ENCODE data around the gene FASN. TPM values are rescaled to one million over a fixed set of nuclear protein-coding genes. Genes with fewer than 3 reads are reported as not detected.

FASN gene
- total and polyA plus RNA-seq, 9 donors, result 1.3 to 168 (median 42.7) TPM

DNA sequence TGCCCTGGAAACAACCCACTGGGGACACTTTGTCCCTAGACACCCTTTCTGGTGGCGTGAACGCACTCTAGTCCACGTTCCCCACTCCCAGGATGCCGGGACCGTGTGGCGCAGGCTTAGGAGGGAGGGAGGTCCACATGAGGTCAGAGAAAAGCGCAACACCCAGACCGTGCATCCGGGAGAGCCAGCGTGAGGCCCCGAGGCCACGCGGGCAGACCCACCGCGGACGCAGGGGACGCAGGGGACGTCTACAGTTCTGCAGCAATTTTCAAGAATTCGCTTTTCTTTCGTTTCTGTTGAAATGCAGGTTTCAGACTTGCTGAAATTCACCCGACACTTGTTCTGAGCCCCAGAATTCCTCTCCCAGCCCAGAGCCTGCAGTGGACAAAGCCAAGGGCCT, 51.1 kb downstream of the FASN start:
- H3K4me1 ChIP-seq (ENCODE audit: insufficient read depth), result peaks cover 9% of the 10 kb centered on the region
- H3K27me3 ChIP-seq, result no peaks in the 10 kb centered on the region
- H3K27ac ChIP-seq, result no peak overlapping the region
- DNase-seq, result no peak
- TF ChIP-seq, protein P1, sequence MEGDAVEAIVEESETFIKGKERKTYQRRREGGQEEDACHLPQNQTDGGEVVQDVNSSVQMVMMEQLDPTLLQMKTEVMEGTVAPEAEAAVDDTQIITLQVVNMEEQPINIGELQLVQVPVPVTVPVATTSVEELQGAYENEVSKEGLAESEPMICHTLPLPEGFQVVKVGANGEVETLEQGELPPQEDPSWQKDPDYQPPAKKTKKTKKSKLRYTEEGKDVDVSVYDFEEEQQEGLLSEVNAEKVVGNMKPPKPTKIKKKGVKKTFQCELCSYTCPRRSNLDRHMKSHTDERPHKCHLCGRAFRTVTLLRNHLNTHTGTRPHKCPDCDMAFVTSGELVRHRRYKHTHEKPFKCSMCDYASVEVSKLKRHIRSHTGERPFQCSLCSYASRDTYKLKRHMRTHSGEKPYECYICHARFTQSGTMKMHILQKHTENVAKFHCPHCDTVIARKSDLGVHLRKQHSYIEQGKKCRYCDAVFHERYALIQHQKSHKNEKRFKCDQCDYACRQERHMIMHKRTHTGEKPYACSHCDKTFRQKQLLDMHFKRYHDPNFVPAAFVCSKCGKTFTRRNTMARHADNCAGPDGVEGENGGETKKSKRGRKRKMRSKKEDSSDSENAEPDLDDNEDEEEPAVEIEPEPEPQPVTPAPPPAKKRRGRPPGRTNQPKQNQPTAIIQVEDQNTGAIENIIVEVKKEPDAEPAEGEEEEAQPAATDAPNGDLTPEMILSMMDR (IDR thresholded peaks at IDR 0.05), result no peak
- H3K36me3 ChIP-seq, result no peaks in the 10 kb centered on the region
- H3K9me3 ChIP-seq, result no peaks in the 10 kb centered on the region
- intact Hi-C loops (cut with DNase I), result no loop called here
- no peak overlapping the region for H3K4me3 ChIP-seq
- 86 to 90% (median 89%) methylated on average over 21 of the region's 21 CpGs for WGBS, 3 donors

DNA sequence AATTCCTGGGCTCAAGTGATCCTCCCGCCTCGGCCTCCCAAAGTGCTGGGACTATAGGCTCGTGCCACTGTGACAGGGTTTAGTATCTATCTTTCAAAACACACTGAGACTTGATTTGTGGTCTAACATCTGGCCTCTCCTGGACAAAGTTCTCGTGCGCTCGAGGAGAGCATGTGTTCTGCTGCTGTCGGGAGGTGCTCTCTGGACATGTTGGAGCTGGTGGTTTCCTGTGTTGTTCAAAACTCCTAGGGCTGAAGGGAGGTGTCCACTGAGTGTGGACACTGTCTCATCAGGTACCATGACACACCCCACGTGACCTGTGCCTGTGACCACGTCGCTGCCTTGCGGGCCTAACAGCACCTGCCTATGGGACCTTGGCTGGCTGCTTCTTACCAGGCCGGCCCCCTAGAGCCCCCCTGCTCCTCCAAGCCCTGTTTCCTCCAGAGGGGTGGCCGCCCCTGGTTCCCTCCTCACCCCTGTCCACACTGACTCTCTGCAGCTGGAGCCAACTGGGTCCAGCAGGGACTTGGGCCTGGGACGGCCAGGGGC, 52.0 kb downstream of the FASN start:
- Histone ChIP-seq H3K27me3 (no peaks in the 10 kb centered on the region), H3K4me3 (no peak overlapping the region), H3K27ac (no peak overlapping the region), H3K4me1 (ENCODE audit: insufficient read depth) (peaks cover 9% of the 10 kb centered on the region), H3K36me3 (no peaks in the 10 kb centered on the region), H3K9me3 (no peaks in the 10 kb centered on the region)
- WGBS, 3 donors, result 52 to 63% (median 56%) methylated on average over 14 of the region's 14 CpGs
- intact Hi-C loops (cut with DNase I), result no loop called here
- no peak for DNase-seq
- TF ChIP-seq POLR2A (IDR thresholded peaks at IDR 0.05) (no peak), EP300 (IDR thresholded peaks at IDR 0.05) (no peak)
- TF ChIP-seq, protein P1 (IDR thresholded peaks at IDR 0.05), result no peak

DNA sequence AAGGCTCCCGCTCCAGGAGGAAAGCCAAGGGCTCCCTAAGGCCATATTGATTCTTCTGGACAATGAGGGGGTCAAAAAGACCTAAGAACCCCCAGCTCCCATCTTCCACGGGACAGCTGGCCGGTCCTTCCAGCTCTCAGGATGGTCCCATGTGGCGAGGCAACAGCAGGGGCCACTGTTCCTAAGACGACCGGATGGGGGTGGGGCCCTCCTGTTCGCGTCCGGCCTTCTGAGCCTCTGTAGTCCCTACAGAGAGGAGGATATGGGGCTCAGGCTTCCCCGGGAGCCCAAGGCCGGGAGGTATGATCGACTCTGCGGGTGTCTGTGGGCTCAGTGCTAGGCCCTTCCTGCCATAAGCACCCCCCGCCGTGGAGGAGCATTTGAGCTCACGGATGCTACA, 54.5 kb downstream of the FASN start:
- TF ChIP-seq EP300 (IDR thresholded peaks at IDR 0.05) (no peak), POLR2A (IDR thresholded peaks at IDR 0.05) (no peak)
- TF ChIP-seq, protein P1 (IDR thresholded peaks at IDR 0.05), result no peak
- no peak overlapping the region for H3K27ac ChIP-seq
- H3K36me3 ChIP-seq, result no peaks in the 10 kb centered on the region
- intact Hi-C loops (cut with DNase I), result no loop called here
- no peaks in the 10 kb centered on the region for H3K9me3 ChIP-seq
- 61 to 70% (median 67%) methylated on average over 12 to 16 of the region's 16 CpGs for WGBS, 3 donors
- H3K27me3 ChIP-seq, result no peaks in the 10 kb centered on the region
- no peak for DNase-seq
- H3K4me3 ChIP-seq, result no peak overlapping the region
- no peaks in the 10 kb centered on the region for H3K4me1 ChIP-seq (ENCODE audit: insufficient read depth)

DNA sequence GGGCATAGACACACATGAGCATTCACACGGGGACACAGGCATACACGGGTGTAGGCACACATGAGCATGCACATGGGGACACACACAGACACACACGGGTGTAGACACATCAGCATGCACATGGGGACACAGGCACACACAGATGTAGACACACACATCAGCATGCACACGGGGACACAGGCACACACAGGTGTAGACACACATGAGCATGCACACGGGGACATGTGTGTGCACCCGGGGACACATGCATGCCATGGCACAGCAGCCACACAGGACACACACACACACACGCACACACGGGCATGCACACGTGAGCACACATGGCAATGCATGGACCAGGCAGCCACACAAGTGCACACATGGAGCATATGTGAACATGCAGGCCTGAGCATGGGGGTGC, 55.4 kb downstream of the FASN start:
- no peaks in the 10 kb centered on the region for H3K36me3 ChIP-seq
- intact Hi-C loops (cut with DNase I), result no loop called here
- H3K27me3 ChIP-seq, result no peaks in the 10 kb centered on the region
- no peak overlapping the region for H3K4me3 ChIP-seq
- no peaks in the 10 kb centered on the region for H3K4me1 ChIP-seq (ENCODE audit: insufficient read depth)
- TF ChIP-seq EP300 (IDR thresholded peaks at IDR 0.05) (no peak), POLR2A (IDR thresholded peaks at IDR 0.05) (no peak)
- TF ChIP-seq, protein P1 (IDR thresholded peaks at IDR 0.05), result no peak
- no peak for DNase-seq
- 80 to 85% (median 83%) methylated on average over 9 of the region's 9 CpGs for WGBS, 3 donors
- no peak overlapping the region for H3K27ac ChIP-seq
- H3K9me3 ChIP-seq, result no peaks in the 10 kb centered on the region

All from ovary (tissue), 9 donors.